GM12873 (cell line): ENCODE data around the gene AGK.

Experiments used
- TF ChIP-seq, protein P1 (sequence below): IDR thresholded peaks from 2 replicates; pipeline ENCODE4 v1.5.1; 2012; ENCODE audit warnings: low read depth, mild to moderate bottlenecking, moderate library complexity, low read length, control low read depth; ENCODE audit not compliant: insufficient read depth; ENCODE audit errors: missing control alignments

Gene AGK

DNA sequence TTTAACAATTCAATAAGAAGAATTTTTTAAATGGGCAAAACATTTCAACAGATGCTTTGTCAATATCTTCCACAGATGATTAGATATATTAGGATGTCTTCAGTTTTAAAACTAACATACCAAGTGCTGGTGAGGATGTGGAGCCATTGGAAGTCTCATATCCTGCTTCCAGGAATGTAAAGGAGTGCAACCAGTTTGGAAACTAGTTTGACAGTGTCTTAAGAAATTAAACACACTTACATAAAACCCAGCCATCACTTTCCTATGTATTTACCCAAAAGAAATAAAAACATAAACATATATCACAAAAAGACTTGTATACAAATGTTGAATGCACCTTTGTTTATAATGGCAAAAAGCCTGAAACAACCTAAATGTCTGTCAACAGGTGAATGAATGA, 13.3 kb upstream of the AGK start:
- TF ChIP-seq, protein P1, sequence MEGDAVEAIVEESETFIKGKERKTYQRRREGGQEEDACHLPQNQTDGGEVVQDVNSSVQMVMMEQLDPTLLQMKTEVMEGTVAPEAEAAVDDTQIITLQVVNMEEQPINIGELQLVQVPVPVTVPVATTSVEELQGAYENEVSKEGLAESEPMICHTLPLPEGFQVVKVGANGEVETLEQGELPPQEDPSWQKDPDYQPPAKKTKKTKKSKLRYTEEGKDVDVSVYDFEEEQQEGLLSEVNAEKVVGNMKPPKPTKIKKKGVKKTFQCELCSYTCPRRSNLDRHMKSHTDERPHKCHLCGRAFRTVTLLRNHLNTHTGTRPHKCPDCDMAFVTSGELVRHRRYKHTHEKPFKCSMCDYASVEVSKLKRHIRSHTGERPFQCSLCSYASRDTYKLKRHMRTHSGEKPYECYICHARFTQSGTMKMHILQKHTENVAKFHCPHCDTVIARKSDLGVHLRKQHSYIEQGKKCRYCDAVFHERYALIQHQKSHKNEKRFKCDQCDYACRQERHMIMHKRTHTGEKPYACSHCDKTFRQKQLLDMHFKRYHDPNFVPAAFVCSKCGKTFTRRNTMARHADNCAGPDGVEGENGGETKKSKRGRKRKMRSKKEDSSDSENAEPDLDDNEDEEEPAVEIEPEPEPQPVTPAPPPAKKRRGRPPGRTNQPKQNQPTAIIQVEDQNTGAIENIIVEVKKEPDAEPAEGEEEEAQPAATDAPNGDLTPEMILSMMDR: no peak

DNA sequence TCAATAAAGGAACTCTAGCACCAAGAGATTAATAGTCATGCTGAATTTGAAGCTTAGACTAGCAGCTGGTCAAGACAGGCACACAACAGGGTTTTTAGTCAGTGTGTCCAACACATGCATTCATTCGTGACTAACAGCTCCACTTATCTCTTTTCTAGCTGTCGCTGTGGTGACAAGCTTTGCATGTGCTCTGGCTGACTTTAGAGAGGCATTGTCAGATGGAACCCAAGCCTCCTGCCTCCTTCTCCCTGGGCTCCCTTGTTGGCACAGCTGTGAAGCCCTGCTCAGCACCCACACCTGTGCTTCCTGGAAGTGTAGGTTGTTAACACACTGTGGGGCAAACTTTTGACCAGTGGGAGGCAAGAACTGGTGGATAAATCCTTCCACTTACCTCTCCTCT, 9.8 kb upstream of the AGK start:
- TF ChIP-seq, protein P1: no peak

DNA sequence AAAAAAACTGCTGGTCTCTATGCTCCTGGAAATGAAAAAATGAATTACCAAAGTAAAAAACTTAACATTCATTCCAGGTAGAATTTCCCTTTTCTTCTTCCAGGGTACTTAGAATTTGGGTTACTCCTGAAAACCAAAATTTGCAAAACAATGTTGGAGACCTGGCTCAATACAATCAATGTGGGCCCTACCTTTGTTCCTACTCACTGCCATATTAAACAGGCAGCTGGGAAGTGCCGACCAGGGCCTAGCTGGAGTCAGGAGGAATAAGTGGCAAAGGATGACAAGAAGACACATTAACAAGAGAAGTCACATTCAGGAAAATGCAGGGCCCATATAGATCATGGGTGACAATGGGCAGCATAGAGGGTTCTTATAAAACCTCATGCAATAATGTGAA, 6.4 kb upstream of the AGK start:
- TF ChIP-seq, protein P1: no peak

DNA sequence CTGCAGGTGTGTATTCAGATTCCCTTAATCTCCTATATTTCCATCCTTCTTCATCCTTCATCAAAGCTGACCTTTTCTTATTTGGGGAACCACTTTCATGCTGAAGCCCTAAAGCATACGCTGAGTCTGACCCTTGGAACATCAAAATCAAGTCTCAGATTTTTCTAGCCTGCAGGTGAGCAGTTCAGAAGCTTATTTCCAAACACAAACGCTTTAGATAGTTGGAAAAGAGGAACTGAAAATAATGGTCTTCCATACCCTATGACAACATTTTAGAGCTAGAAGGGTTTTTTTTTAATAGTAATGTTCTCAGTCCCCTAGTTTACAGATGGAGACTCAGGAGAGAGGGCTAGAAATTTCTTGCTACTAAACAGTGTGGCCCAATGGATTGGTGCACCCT, 1.6 kb upstream of the AGK start:
- TF ChIP-seq, protein P1: no peak

DNA sequence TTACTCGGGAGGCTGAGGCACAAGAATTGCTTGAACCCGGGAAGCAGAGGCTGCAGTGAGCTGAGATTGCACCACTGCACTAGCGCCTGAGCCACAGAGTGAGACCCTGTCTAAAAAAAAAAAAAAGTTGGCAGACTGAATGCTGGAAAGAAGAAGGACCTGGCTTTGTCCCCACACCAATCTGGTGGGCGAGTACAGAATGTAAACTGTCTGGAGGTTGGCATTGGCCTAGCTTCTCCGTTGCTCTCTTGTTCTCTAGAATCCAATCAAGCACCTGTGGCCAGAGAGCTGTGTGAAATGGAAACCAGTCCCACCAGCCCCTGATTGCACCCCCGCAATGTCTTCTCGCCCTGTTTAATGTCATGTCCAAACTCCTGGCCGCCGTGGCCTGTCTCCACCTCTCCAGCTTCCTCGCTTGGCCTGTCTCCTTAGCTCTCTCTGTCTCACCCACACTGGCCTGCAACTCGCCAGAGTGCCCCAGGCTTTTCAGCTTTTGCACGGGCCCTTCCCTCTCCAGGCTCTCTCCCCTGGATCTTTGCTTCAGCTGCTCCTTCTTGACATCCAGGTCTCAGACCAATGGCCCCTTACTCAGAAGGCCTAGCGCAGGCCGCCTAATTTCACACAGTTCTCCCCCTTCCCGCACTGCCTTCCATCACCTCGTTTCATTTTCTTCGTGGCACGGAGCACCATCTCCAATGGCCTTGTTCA, 670 bp upstream of the AGK start:
- TF ChIP-seq, protein P1: no peak

DNA sequence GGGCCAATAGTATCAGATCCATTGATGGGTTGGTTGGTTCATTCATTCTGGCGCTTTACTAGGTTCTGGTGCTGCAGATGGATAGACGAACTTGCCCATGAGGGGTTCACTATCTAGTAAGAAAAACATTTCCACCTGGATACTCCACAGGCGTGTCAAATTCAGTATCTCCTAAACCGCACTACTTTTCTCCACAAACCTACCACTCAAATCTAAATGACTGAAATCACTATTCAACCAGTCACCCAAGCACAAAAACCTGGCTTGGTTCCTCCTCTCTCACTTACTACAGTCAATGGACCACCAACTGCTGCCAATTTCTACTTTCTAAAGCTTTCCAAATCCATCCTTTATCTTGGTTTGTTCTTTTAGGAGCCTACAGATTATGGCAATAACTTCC, 572 bp downstream of the AGK start:
- TF ChIP-seq, protein P1: no peak

DNA sequence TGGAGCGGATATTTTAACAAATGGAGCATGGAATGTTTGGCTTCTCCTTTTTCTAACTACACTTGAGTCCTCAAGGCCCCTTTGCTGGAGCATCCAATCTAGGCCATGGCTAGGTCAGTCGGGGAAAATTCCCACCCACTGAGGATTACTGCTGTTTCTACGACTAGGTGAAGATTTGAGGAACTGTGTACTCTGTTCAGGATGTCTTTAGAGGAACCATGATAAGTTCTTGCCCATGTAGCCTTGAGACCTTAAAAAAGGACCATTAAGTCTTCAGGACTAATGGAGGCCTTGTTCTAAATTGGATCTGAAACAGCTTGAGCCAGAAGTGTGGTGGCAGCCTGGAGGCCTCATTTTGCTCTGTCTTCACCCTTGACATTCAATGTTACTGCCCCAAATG, 6.2 kb downstream of the AGK start:
- TF ChIP-seq, protein P1: no peak
